Right atrium auricular region (tissue), 2 donors: ENCODE results near the gene EFS. TPM values are rescaled to one million over a fixed set of nuclear protein-coding genes. Genes with fewer than 3 reads are reported as not detected.

Experiments used
- DNase-seq: peaks from one replicate; pipeline ENCODE4 v3.0.0-alpha.2; 2019; ENCODE audit warnings: low spot score
- H3K27ac ChIP-seq, 2 donors: fragments of 200-600 bp; sonication (generic); 1 replicate in 1 of 2; 2 replicates in 1 of 2; pipeline ENCODE4 v1.5.1; 2016 to 2019
- H3K27me3 ChIP-seq, 2 donors: fragments of 200-600 bp; sonication (generic); one replicate each; pipeline versions ENCODE4 v1.5.1 to v1.6.0; 2017 to 2019
- H3K36me3 ChIP-seq: fragments of 200-600 bp; sonication (generic); one replicate; pipeline ENCODE4 v1.5.1; 2016
- H3K4me1 ChIP-seq, 2 donors: fragments of 200-600 bp; sonication (generic); one replicate each; pipeline versions ENCODE4 v1.5.1 to v1.6.0; 2017 to 2019
- H3K4me3 ChIP-seq, 2 donors: fragments of 200-600 bp; sonication (generic); 1 replicate in 1 of 2; 2 replicates in 1 of 2; pipeline ENCODE4 v1.5.1; 2017 to 2019; ENCODE audit warnings: mild to moderate bottlenecking in 1 of 2, moderate library complexity in 1 of 2
- H3K9me3 ChIP-seq, 2 donors: fragments of 200-600 bp; sonication (generic); one replicate each; pipeline ENCODE4 v1.5.1; 2019
- microRNA counts, 2 donors: library from miRNA; unstranded; fragments of <30 nt; microRNA quantifications; one replicate each; lab custom pipeline; 2016 to 2017
- microRNA-seq, 2 donors: library from miRNA; unstranded; fragments of <30 nt; microRNA quantifications; one replicate each; pipeline ENCODE4, GENCODE V29; 2016 to 2017; ENCODE audit warnings: borderline number of aligned reads in 2 of 2, borderline replicate concordance in 1 of 2
- total RNA-seq, 2 donors: library from RNA; depleted of rRNA; stranded (reverse); fragments of >200 nt; gene quantifications; one replicate each; pipeline ENCODE4 v1.1.0, GENCODE V29; 2016
- TF ChIP-seq, protein P1 (sequence below), 2 donors: fragments of 200-600 bp; sonication (generic); IDR thresholded peaks; one replicate each; pipeline ENCODE4 v1.5.1; 2019; ENCODE audit warnings: antibody characterized with exemption in 2 of 2

The EFS gene
- total RNA-seq, 2 donors from 2014 or later: 4.1 to 6.3 TPM

DNA sequence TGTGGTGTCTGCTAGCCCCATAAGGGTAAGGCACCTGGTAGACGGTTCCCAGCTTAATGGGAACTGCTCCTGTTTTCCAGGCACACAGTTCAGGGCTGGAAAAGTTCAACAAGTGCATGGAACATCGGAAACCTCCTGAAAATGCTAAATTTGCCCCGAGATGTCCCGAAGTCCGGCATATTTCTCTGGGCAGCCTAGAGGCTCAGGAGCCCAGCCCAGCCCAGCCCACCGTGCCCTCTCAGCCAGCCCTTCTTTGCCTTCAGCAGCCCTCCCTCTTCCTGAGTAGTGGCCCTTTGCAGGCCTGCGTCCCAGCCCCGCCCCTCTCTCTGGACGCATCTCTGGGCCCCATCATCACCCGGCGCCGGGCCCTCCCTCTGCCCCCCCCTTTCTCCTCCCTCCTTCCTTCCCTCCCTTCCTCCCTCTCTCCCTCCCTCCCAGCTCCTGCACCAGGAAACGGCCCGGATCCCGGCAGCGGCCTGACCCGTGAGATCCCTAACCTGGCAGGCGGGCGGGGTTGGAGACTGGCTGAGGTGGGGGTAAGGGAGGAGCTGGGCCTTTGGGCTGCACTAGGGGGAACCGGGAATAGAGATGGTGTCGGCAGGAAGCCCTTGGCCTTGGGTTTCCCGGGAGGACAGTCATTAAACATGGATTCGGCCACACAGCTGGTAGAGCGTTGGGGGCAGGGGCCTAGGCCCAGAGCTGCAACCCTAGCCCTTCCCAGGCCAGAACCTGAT, 58.4 kb downstream of the EFS start, which contains the start of gene BCL2L2:
BCL2L2 (plus strand) TSS at position 422 of the 734 bp plus-strand sequence. CDS start 935 bp downstream, outside the sequence.
- peak; percentile 93 for DNase-seq
- Histone ChIP-seq H3K27ac (peak within 1 kb of the TSS; percentile 86 to 89), H3K9me3 (no peaks in the 10 kb centered on the region), H3K4me1 (peaks cover 0 to 39% of the 10 kb centered on the region in 2 donors), H3K4me3 (peak within 1 kb of the TSS; percentile 55 to 74), H3K27me3 (no peaks in the 10 kb centered on the region), H3K36me3 (peaks cover 29% of the 10 kb centered on the region)
- TF ChIP-seq, protein P1, sequence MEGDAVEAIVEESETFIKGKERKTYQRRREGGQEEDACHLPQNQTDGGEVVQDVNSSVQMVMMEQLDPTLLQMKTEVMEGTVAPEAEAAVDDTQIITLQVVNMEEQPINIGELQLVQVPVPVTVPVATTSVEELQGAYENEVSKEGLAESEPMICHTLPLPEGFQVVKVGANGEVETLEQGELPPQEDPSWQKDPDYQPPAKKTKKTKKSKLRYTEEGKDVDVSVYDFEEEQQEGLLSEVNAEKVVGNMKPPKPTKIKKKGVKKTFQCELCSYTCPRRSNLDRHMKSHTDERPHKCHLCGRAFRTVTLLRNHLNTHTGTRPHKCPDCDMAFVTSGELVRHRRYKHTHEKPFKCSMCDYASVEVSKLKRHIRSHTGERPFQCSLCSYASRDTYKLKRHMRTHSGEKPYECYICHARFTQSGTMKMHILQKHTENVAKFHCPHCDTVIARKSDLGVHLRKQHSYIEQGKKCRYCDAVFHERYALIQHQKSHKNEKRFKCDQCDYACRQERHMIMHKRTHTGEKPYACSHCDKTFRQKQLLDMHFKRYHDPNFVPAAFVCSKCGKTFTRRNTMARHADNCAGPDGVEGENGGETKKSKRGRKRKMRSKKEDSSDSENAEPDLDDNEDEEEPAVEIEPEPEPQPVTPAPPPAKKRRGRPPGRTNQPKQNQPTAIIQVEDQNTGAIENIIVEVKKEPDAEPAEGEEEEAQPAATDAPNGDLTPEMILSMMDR (IDR thresholded peaks at IDR 0.05): no peak

MicroRNAs encoded within 50 kb of the gene (microRNA counts, 767-probe panel; counts per million panel counts)
- microRNA hsa-miR-208a (lab: Ali Mortazavi, UCI): 3,712 to 8,106 counts per million in 2 donors

Small RNA genes within 50 kb of the gene (microRNA-seq; reads per million reads assigned to microRNA genes)
- 4,945 to 5,198 reads per million in 2 donors for gene MIR208A

Other genes starting within 250 kb of the EFS start
- not detected for gene CEBPE, start 245.9 kb downstream of the EFS start, total RNA-seq
- gene SLC7A8, start 181.5 kb downstream of the EFS start, total RNA-seq: 10 to 100 TPM; 11.9 to 23.7 TPM
- gene RNF212B, start 127.2 kb downstream of the EFS start, total RNA-seq: not detected
- gene HOMEZ, start 79.0 kb downstream of the EFS start, total RNA-seq: 10 to 100 TPM in 1 of 2 donors, 1 to 10 TPM in 1; 8.5 to 10.1 TPM
- 1 to 10 TPM; 2.7 to 3.9 TPM for gene PPP1R3E, start 62.3 kb downstream of the EFS start, total RNA-seq
- gene BCL2L2, start 58.3 kb downstream of the EFS start, total RNA-seq: 10 to 100 TPM; 26.8 to 36.3 TPM
- 10 to 100 TPM; 26.0 to 36.1 TPM for gene PABPN1, start 43.7 kb downstream of the EFS start, total RNA-seq
- gene SLC22A17, start 12.3 kb downstream of the EFS start, total RNA-seq: 10 to 100 TPM; 29.4 to 47.0 TPM
- not detected for gene IL25, start 7.6 kb upstream of the EFS start, total RNA-seq
- gene CMTM5, start 11.9 kb upstream of the EFS start, total RNA-seq: not detected
- gene MYH6, start 43.1 kb upstream of the EFS start, total RNA-seq: over 10,000 TPM in 1 of 2 donors, 1,000 to 10,000 TPM in 1; 8,253 to 13,240 TPM
- 1,000 to 10,000 TPM; 1,082 to 4,592 TPM for gene MYH7, start 70.5 kb upstream of the EFS start, total RNA-seq
- 10 to 100 TPM; 19.5 to 24.3 TPM for gene NGDN, start 104.5 kb upstream of the EFS start, total RNA-seq
- gene ZFHX2, start 186.6 kb upstream of the EFS start, total RNA-seq: under 1 TPM; 0.59 to 0.85 TPM
- gene THTPA, start 191.1 kb upstream of the EFS start, total RNA-seq: 10 to 100 TPM; 22.6 to 27.3 TPM
- 10 to 100 TPM in 1 of 2 donors, 1 to 10 TPM in 1; 6.6 to 18.8 TPM for gene AP1G2, start 202.6 kb upstream of the EFS start, total RNA-seq
- gene JPH4, start 213.6 kb upstream of the EFS start, total RNA-seq: under 1 TPM in 1 of 2 donors, not detected in 1; 0.39 TPM